Activated CD4-positive, alpha-beta T cell treated with anti-CD3 and anti-CD28 coated beads, Interleukin-2, amount 50 U/mL, for 24 hours (primary cell): Measurements from ENCODE around the gene MTRF1L.

ENCODE experiments used
- DNase-seq, 2 donors: peaks; one replicate each; pipeline ENCODE4 v3.0.0-alpha.2; 2020; ENCODE audit warnings: low read depth in 1 of 2, low spot score in 1 of 2

Gene MTRF1L, protein sequence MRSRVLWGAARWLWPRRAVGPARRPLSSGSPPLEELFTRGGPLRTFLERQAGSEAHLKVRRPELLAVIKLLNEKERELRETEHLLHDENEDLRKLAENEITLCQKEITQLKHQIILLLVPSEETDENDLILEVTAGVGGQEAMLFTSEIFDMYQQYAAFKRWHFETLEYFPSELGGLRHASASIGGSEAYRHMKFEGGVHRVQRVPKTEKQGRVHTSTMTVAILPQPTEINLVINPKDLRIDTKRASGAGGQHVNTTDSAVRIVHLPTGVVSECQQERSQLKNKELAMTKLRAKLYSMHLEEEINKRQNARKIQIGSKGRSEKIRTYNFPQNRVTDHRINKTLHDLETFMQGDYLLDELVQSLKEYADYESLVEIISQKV

GRCh38 chr6:153002613-153003365, at the start of gene MTRF1L:
TSS of gene MTRF1L (minus strand) at chr6:153002709. CDS start at chr6:153002685, 24 bp downstream.
- DNase-seq, result peak; percentile 68 to 89

DNA sequence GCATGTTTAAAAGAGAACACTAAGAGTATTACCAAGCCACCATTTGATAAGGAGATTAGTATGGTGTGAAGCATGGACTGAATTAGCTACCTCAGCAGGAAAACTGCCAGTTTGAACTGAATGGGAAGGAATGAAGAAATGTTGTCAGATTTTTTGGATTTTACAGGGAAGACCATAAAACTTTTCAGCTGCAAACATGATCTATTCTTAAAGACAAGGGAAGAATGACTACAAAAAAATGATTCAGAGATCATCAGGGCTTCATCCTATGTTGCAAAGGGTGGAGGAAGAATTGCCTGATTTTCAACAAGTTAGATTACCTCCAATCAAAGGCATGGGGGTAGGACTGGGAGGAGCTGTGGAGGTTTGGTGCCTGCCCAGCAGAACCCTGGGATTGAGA, 49.3 kb upstream of the MTRF1L start:
- no peak for DNase-seq

DNA sequence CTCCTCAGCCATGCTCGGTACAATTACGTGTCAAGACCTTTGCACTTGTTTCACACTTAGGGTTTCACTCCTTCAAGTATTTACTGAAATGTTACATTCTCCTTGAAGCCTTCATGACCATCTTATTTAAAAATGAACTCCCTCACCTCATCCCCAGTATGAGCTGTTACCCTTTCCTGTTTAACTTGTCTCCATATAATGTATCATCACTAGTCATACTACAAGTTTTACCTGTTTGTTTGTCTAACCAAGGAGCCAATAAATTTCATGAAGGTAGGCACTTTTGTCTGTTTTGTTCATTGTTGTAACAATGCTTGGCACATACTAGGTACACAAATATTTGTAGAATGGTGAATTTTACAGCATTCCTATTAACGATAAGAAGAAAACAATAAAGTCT, 46.1 kb upstream of the MTRF1L start:
- no peak for DNase-seq

DNA sequence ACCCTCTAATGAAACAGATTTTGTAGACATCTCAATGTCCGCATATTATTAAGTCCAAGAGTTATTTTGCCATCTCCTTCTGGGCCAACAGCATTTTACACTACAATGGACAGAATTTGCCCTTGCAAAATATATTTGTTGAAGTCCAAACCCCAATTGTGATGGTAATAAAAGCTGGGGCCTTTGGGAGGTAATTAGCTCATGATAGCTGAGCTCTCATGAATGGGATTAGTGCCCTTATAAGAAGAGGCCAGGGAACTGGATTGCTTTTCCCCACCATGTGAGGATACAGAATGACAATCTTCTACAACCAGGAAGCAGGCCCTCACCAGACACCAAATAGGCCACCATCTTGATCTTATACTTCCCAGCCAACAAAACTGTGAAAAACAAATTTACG, 44.9 kb upstream of the MTRF1L start:
- DNase-seq, result no peak

- DNase-seq, result no peak
Observed at GRCh38 chr6:153045271-153045670, 42.8 kb upstream of the MTRF1L start.

DNA sequence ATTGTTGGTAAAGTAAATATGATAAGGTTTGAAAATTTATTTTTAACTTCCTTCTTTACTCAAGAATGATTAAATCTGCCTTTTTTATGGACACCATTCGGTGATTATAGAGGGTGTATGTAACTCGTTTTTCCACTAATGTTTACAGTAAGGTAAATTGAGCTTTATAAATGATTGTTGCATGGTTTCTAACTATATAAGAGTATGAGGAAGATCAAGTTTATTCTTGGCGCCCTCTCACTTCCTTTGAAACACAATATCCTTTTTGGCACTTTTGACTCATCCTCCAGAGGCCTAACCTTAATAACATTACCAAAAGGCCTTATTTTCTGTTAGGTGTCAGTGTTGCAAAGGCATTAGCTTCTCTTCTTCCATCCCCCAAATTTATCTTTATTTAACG, 41.8 kb upstream of the MTRF1L start:
- no peak for DNase-seq

GRCh38 chr6:153043719-153044118, 41.2 kb upstream of the MTRF1L start:
- DNase-seq, result no peak

GRCh38 chr6:153038378-153039057, 36.0 kb upstream of the MTRF1L start:
- no peak for DNase-seq

DNA sequence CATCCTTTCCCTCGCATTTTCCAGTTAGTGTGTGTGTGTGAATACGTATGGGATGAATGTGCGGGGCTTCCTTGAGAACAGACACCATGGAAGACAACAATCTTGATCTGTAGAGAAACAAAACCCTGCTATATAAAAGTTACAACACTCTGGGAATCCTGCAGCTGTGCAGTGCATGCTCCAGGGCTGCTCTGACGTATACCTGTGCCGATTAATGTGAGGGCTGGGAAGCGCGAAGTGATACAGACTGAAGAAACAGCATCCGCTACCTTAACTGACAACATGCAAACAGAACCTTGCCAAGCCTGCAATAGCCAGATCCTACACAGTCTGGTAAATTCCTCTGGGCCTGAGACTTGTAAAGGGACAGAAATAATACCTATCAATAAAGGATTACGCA, 31.6 kb upstream of the MTRF1L start:
- DNase-seq, result no peak

DNA sequence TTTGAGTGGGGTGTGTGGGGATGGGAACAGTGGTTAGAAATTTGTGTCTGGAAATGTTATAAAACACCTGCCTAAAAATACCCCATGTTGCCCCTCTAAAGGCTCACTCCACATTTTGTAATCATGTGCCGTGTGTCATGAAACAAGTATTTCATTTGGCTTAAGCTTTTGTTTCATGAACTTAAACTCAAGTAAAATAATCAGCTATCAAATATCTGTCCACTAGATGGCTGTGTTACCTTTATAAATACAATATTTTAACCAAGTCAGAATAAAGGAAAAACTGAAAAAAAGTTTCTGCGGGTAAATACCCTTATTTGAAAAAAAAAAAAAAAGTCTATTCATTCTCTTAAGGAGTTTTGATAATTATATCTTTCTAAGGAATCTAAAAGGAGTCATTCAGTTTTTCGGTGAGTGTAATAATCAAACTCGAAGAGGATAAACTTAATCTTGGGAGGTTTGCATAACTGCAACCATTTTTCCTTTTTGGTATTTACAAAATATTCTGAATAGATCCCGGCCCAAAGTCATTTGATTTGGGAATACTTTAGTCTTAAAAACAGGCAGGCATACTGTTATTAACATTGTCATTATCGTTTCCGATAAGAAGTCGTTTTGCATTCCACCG, 29.9 kb upstream of the MTRF1L start:
- no peak for DNase-seq

DNA sequence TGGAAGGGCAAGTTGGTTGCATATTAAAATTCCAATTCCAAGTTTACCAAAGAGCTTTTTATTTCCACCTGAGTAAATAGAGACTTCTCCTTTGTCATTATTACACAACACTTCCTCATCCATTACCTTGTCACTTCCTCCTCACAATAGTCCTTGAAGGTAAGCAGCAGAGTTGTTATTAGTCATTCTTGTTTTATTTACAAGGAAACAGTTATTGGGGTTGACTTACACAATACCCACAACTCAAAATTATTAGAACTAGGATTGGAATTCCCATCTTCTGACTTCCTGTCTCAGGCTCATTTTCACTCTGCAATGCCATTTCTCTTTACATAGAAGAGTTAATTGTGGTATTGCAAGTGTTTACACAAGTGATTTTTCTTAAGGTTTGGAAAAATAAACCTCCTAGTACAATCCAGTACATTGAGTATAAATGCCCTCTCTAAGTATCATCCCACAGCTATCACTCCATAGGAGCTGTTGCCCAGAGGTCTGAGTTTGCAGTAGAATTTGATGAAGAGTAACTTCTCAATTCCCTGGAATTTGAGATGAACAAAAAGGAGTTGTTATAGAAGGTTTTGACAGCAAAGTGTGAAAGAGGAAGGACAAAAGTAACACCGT, 28.9 kb upstream of the MTRF1L start:
- DNase-seq, result no peak

GRCh38 chr6:153028963-153029362, 26.5 kb upstream of the MTRF1L start:
- no peak for DNase-seq

- DNase-seq, result no peak
Observed at GRCh38 chr6:153028286-153028685, 25.8 kb upstream of the MTRF1L start.

- no peak for DNase-seq
Observed at GRCh38 chr6:153027480-153027879, 25.0 kb upstream of the MTRF1L start.

GRCh38 chr6:153024709-153025017, 22.2 kb upstream of the MTRF1L start:
- no peak for DNase-seq

- DNase-seq, result peak in 1 of 2 donors; percentile 39
Observed at GRCh38 chr6:153023977-153024708, 21.6 kb upstream of the MTRF1L start.

GRCh38 chr6:153018355-153018754, 15.8 kb upstream of the MTRF1L start:
- no peak for DNase-seq

DNA sequence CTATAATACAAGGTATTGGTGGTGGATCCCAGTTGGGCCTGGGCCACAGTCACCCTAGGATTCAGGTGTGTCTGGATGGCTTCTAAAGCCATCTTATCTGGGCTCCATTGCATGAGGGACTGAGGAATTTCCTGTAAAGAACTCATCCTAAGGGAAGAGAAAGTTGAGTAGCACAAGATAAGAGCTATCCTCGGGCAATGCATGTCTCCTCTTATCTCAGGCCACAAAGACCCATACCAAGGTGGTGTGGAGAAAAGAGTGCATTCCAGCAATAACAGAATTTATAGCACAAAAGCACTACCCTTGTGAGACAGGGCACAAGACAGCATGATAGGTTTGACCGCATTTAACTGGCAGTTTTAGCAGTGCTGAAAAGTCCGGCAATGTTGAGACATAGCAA, 14.3 kb upstream of the MTRF1L start:
- no peak for DNase-seq

- no peak for DNase-seq
Observed at GRCh38 chr6:153015094-153015640, 12.7 kb upstream of the MTRF1L start.

GRCh38 chr6:153013438-153013837, 10.9 kb upstream of the MTRF1L start:
- no peak for DNase-seq
